T-helper 1 cell treated with Interleukin-12 subunit alpha and Interleukin-12 subunit beta and Interleukin-4 antibody, amounts not matched to agents 30 μg/mL and 1 μg/mL, for 36 hours (primary cell): ENCODE results near the gene ASIC2.

ENCODE experiments used
- H3K27ac Mint-ChIP-seq: one replicate; pipeline ENCODE4 v1.8.0; 2021; ENCODE audit warnings: mild to moderate bottlenecking, mixed read lengths
- H3K27me3 Mint-ChIP-seq: one replicate; pipeline ENCODE4 v1.8.0; 2021; ENCODE audit warnings: low read depth, mixed read lengths
- H3K36me3 Mint-ChIP-seq: one replicate; pipeline ENCODE4 v1.8.0; 2021; ENCODE audit warnings: low read depth, mixed read lengths
- H3K4me1 Mint-ChIP-seq: one replicate; pipeline ENCODE4 v1.8.0; 2021; ENCODE audit warnings: low read depth, mixed read lengths
- H3K4me3 Mint-ChIP-seq: one replicate; pipeline ENCODE4 v1.8.0; 2021; ENCODE audit warnings: mild to moderate bottlenecking, moderate library complexity, mixed read lengths
- H3K9me3 Mint-ChIP-seq: one replicate; pipeline ENCODE4 v1.8.0; 2021; ENCODE audit warnings: mixed read lengths

ASIC2 gene

DNA sequence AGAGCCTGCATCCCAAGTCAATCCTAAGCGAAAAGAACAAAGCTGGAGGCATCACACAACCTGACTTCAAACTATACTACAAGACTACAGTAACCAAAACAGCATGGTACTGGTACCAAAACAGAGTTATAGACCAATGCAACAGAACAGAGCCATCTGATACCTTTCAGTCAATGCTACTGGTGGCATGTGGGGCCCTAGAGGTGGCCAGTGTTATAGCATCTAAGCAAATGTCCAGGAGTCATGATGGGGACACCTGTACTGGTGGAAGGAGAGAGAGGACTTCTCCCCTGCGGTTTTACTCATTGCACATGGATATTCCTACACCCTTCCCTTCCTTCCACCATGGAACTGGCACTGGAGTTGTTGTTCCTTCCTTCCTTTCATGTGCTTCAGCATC, 6.0 kb upstream of the ASIC2 start:
- no peaks in the 10 kb centered on the region for H3K36me3 Mint-ChIP-seq
- no peak overlapping the region for H3K27ac Mint-ChIP-seq
- H3K4me1 Mint-ChIP-seq, result peaks cover 5% of the 10 kb centered on the region
- H3K4me3 Mint-ChIP-seq, result no peak overlapping the region
- H3K9me3 Mint-ChIP-seq, result no peaks in the 10 kb centered on the region
- peaks cover 18% of the 10 kb centered on the region for H3K27me3 Mint-ChIP-seq

- Mint-ChIP-seq H3K4me1 (peaks cover 5% of the 10 kb centered on the region), H3K27ac (no peak overlapping the region), H3K36me3 (no peaks in the 10 kb centered on the region), H3K27me3 (peaks cover 31% of the 10 kb centered on the region), H3K4me3 (no peak overlapping the region), H3K9me3 (no peaks in the 10 kb centered on the region)
Measured at GRCh38 chr17:33297643-33298042, 4.5 kb upstream of the ASIC2 start.

DNA sequence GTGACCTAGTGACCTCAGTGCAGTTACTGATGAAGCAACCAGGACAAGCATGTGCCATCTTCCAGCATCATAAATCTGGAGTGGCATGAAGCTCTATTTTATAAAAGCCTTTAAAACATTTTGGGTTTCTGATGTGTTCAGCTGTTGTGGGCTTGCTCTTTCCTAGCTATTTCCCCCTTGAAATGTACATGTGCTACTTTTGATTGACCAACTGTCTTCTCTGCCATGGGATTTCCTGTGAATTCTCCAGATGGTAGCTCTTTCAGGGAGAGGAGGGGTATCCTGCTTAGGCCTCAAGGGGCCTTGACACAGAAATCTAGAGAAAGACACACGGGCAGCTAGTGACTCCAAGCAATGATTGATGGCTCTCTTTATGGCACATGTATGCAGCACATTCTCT, 1.9 kb upstream of the ASIC2 start:
- Mint-ChIP-seq H3K36me3 (no peaks in the 10 kb centered on the region), H3K27ac (no peak overlapping the region), H3K9me3 (no peaks in the 10 kb centered on the region), H3K27me3 (peaks cover 50% of the 10 kb centered on the region), H3K4me1 (no peaks in the 10 kb centered on the region), H3K4me3 (no peak overlapping the region)

DNA sequence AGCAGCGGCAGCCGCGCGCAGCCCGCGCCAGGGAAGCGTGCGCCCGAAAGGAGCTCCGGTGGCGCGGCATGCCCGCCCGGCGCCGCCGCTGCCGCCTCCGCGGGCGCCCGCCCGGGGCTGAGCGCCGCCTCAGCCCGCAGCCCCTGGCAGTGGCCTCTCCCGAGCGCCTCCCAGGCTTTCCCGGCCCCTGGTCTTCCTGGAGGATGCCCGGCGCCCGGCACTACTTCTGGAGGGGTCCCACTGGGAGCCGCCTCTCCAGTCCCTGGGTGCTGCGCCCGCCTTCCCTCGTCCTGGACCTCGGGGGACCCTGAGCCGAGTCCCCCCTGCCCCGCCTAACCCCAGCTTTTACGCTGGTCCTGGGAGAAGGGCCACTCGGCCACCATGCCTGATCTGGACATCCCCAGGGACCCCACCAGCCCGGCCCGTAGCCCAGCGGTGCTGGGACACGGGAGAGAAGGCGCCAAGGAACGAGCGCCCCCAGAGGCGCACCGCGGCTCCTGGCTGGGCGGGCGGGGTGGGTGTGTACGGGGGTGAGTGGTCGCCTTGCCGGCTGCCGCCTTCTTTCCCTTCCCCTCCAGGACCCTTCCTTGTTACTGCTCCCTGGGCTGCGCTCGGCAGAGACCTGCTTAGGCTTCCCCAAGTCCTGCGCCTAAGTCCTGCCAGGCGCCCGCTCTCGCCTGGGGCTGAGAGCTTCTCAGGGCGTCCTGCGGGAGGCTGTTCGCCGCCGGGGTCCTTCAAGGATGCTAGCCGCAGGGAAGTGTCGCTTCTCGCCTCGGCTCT, 704 bp downstream of the ASIC2 start:
- no peaks in the 10 kb centered on the region for H3K9me3 Mint-ChIP-seq
- H3K27me3 Mint-ChIP-seq, result peaks cover 65% of the 10 kb centered on the region
- no peaks in the 10 kb centered on the region for H3K4me1 Mint-ChIP-seq
- H3K36me3 Mint-ChIP-seq, result no peaks in the 10 kb centered on the region
- H3K4me3 Mint-ChIP-seq, result no peak overlapping the region
- H3K27ac Mint-ChIP-seq, result no peak overlapping the region

- Mint-ChIP-seq H3K4me3 (no peak overlapping the region), H3K27me3 (peaks cover 61% of the 10 kb centered on the region), H3K4me1 (no peaks in the 10 kb centered on the region), H3K27ac (no peak overlapping the region), H3K36me3 (no peaks in the 10 kb centered on the region), H3K9me3 (no peaks in the 10 kb centered on the region)
Measured at GRCh38 chr17:33291248-33292200, 1.6 kb downstream of the ASIC2 start.

DNA sequence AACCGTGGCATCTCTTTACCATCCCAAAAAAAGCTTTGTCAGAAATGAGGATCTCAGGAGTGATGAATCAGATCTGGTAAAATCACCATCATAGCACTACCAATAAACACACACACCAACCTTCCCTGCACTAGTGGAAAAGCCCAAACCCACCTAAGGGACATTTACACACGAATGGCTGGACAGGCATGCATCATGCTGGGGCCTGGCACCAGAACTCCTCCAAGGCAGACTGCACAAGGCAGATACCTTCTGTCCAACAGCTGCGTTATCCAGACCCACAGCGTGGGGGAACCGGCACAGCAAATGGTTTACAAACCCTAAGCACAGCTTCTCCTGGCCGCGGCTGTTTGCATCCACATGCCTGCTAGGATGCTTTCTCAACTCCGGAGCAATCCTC, 2.8 kb downstream of the ASIC2 start:
- H3K4me1 Mint-ChIP-seq, result no peaks in the 10 kb centered on the region
- no peaks in the 10 kb centered on the region for H3K9me3 Mint-ChIP-seq
- H3K27me3 Mint-ChIP-seq, result peaks cover 61% of the 10 kb centered on the region
- H3K27ac Mint-ChIP-seq, result no peak overlapping the region
- no peaks in the 10 kb centered on the region for H3K36me3 Mint-ChIP-seq
- no peak overlapping the region for H3K4me3 Mint-ChIP-seq

DNA sequence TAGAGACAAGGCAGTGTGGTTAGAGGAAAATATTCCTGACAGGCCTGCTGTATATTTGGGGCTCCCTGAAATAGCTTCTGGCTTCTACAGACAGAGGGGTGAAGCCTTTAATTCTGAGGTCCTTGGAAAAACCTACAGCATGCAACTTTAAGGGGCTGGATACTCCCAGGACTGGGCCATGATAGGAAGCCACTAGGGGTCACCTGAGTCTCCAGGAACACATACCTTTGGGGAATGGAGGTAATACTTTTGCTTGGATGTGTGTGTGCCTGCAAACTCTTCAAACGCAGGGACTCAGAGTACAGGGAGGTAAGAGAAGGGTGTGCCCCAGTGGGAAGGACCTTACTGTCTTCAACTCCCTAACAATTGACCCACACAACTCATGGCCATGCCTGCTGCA, 4.1 kb downstream of the ASIC2 start:
- Mint-ChIP-seq H3K4me3 (no peak overlapping the region), H3K9me3 (no peaks in the 10 kb centered on the region), H3K27ac (no peak overlapping the region), H3K4me1 (no peaks in the 10 kb centered on the region), H3K27me3 (peaks cover 48% of the 10 kb centered on the region), H3K36me3 (no peaks in the 10 kb centered on the region)

- Mint-ChIP-seq H3K27me3 (peaks cover 41% of the 10 kb centered on the region), H3K36me3 (no peaks in the 10 kb centered on the region), H3K4me1 (no peaks in the 10 kb centered on the region), H3K9me3 (no peaks in the 10 kb centered on the region), H3K4me3 (no peak overlapping the region), H3K27ac (no peak overlapping the region)
Measured at GRCh38 chr17:33287096-33287725, 5.9 kb downstream of the ASIC2 start.

GRCh38 chr17:33285413-33285812, 7.7 kb downstream of the ASIC2 start:
- H3K4me1 Mint-ChIP-seq, result no peaks in the 10 kb centered on the region
- no peaks in the 10 kb centered on the region for H3K36me3 Mint-ChIP-seq
- no peaks in the 10 kb centered on the region for H3K9me3 Mint-ChIP-seq
- no peak overlapping the region for H3K4me3 Mint-ChIP-seq
- H3K27me3 Mint-ChIP-seq, result peaks cover 28% of the 10 kb centered on the region
- no peak overlapping the region for H3K27ac Mint-ChIP-seq

DNA sequence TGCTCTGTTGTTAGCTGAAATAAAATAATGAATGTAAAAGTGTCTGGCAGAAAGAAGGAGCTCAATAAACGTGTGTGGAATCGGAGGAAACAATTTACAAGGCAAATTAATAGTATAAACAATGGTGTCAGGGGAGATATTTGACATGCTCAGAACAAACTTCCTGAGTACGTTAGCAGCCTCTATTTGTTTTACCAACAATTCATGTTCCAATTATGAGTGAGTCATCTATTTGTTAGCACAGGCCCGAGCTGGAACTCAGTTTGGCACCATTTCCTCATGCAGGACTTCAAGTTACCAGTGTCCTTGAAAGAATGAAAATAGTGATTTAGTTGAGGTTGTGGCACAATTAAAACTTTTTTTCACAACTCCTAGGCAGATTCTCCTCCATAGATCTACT, 9.1 kb downstream of the ASIC2 start:
- Mint-ChIP-seq H3K4me1 (no peaks in the 10 kb centered on the region), H3K36me3 (no peaks in the 10 kb centered on the region), H3K4me3 (no peak overlapping the region), H3K27ac (no peak overlapping the region), H3K27me3 (peaks cover 17% of the 10 kb centered on the region), H3K9me3 (no peaks in the 10 kb centered on the region)

GRCh38 chr17:33280162-33280943, 12.7 kb downstream of the ASIC2 start:
- H3K36me3 Mint-ChIP-seq, result no peaks in the 10 kb centered on the region
- no peak overlapping the region for H3K4me3 Mint-ChIP-seq
- no peak overlapping the region for H3K27ac Mint-ChIP-seq
- no peaks in the 10 kb centered on the region for H3K4me1 Mint-ChIP-seq
- no peaks in the 10 kb centered on the region for H3K9me3 Mint-ChIP-seq
- peaks cover 8% of the 10 kb centered on the region for H3K27me3 Mint-ChIP-seq

- Mint-ChIP-seq H3K36me3 (no peaks in the 10 kb centered on the region), H3K9me3 (no peaks in the 10 kb centered on the region), H3K4me3 (no peak overlapping the region), H3K27me3 (peaks cover 3% of the 10 kb centered on the region), H3K4me1 (no peaks in the 10 kb centered on the region), H3K27ac (no peak overlapping the region)
Measured at GRCh38 chr17:33277436-33278100, 15.5 kb downstream of the ASIC2 start.

DNA sequence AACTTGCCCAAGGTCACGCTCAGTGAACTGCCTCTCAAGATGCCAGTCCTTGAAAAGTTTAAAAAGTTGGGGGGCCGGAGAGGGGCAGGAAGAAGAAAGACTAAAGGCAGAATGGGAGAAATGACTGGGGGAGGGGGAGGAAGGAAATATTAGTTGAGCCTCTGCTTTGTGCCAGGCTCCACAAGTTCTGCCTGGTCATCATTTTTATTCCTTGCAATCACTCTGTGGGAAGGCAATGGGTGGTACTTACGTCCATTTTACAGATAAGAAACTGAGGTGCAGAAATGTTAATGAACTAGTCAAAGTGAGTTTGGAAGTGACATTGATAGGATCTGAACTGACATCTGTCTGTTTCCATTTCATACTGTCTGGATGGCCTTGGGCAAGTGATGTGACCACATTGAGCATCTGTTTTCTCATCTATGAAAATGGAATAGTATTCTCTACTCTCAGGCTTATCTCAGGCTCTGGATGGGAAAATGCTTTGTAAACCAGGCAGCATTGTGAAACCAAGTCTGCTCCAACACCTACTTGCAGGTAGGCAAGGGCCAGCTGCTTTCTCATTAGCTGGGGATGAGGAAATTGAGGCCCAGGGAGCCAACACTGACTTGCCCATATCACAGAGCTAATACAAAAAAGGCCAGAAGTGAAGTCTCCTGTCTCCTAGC, 19.2 kb downstream of the ASIC2 start:
- Mint-ChIP-seq H3K27me3 (no peaks in the 10 kb centered on the region), H3K4me1 (no peaks in the 10 kb centered on the region), H3K27ac (peak overlapping the region; percentile 16), H3K36me3 (no peaks in the 10 kb centered on the region), H3K4me3 (no peak overlapping the region), H3K9me3 (no peaks in the 10 kb centered on the region)
